ENCODE results near the gene PHACTR3. TPM values are rescaled to one million over a fixed set of nuclear protein-coding genes. Genes with fewer than 3 reads are reported as not detected.

PHACTR3 gene
- total RNA-seq, 1 experiment from 2014 or later: 30.6 TPM

DNA sequence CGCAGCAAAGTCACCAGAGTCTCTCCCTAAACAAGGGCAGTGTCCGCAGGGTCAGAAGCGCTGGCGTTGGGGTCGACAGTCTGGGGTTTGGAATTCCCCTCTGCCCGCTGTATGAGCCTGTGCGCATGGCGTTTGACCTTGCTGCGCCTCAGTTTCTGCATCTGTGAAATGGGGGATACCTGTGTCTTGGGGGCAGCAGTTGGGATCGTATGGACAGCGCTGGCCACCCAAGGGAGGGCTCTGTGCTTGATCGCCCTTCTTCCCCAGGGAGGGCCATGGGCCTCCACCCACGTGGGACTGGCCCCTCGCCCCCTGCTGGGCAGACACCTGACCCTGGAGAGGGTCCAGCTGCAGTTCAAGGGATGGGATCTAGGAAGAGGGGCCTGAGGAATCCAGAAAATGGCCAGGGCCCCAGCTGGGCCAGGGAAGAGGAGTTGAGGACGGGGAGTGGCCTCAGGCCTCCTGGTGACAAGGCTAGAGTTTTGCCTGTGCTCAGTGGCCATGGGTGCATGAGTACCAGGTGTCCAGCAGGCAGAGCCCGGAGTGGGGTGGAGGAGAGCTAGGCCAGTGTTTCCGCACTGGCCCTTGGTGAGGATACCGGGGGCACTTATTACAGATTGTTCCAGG lies 26.4 kb upstream of the PHACTR3 start:
- no peak overlapping the region for H3K9ac ChIP-seq (ENCODE audit: low read length)
- no peaks in the 10 kb centered on the region for H3K36me3 ChIP-seq (ENCODE audit: low read depth, low read length)
- POLR2A ChIA-PET (ENCODE audit: unreplicated experiment): no interaction called here
- DNase-seq (no peak), ATAC-seq (no peak)
- H3K79me2 ChIP-seq (ENCODE audit: low read length): no peaks in the 10 kb centered on the region
- CTCF ChIA-PET: no interaction called here
- H3K4me1 ChIP-seq (ENCODE audit: insufficient read depth, low read length): no peaks in the 10 kb centered on the region
- intact Hi-C loops (cut with micrococcal nuclease): no loop called here
- no TSS peak for BruUV-seq (replicated peaks)
- no peaks in the 10 kb centered on the region for H4K20me1 ChIP-seq (ENCODE audit: low read length)
- no peak overlapping the region for H3K27ac ChIP-seq (ENCODE audit: low read length)
- H2AFZ ChIP-seq (ENCODE audit: low read length): no peak overlapping the region
- H3K4me3 ChIP-seq (ENCODE audit: low read length): no peak overlapping the region
- H3F3A ChIP-seq (ENCODE audit: low read length, unreplicated experiment): no peaks in the 10 kb centered on the region
- no peak overlapping the region for H3K4me2 ChIP-seq (ENCODE audit: low read length)
- peaks cover 72% of the 10 kb centered on the region for H3K27me3 ChIP-seq (ENCODE audit: low read length)
- TF ChIP-seq, protein P1, sequence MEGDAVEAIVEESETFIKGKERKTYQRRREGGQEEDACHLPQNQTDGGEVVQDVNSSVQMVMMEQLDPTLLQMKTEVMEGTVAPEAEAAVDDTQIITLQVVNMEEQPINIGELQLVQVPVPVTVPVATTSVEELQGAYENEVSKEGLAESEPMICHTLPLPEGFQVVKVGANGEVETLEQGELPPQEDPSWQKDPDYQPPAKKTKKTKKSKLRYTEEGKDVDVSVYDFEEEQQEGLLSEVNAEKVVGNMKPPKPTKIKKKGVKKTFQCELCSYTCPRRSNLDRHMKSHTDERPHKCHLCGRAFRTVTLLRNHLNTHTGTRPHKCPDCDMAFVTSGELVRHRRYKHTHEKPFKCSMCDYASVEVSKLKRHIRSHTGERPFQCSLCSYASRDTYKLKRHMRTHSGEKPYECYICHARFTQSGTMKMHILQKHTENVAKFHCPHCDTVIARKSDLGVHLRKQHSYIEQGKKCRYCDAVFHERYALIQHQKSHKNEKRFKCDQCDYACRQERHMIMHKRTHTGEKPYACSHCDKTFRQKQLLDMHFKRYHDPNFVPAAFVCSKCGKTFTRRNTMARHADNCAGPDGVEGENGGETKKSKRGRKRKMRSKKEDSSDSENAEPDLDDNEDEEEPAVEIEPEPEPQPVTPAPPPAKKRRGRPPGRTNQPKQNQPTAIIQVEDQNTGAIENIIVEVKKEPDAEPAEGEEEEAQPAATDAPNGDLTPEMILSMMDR (conservative IDR thresholded peaks at IDR 0.05; ENCODE audit: low read depth, low read length): no peak
- TF ChIP-seq EZH2phosphoT487 (IDR thresholded peaks at IDR 0.05; ENCODE audit: borderline replicate concordance, low read length) (no peak), EZH2 (IDR thresholded peaks at IDR 0.05; ENCODE audit: low read length, unreplicated experiment) (no peak)
- no peaks in the 10 kb centered on the region for H3K9me2 ChIP-seq (replicated peaks; ENCODE audit: low read length)
- no peaks in the 10 kb centered on the region for H3K9me3 ChIP-seq (ENCODE audit: low read length)

DNA sequence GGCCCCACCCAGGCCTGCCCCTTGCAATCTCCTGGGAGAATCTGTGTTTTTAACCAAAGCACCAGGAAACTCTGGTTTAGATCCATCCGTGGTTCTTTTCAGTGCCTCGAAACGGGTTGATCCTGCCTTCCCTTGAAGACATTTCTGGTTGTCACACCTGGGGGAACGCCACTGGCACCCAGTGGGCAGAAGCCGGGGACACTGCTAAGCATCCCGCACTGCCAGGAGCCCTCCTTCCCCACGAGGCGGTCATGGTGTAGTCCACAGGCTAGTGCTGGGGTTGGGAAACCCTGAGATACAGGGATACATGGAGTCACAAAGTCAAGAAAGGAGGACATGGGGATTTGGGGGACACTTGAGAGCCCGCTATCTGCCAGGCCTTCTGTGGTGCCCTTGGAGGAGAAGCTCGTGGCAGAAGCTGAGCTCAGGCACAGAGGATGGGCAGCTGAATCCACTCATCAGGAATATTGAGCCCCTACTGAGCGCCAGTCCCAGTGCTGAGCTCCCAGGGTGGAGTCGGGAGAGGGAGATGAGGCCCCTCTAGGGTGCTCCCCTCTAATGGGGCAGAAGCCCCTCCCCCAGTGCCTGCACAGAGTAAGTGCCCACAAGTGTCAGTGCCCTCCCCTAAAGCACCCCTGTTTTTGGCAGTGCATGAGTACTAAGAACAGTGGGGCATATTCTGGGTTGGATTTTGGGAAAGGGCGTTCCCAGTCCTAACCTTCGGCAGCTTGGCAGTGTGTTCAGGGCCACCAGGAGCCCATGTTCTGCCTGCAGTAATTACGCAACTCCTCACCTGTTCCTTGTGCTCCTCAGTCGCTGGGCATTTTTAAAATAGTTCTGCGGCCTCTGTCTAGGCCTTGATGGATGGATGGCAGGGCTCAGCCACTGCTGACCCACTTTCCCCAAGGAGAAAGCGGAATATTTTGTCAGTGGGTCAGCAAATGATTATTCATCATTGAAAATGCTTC lies 25.6 kb upstream of the PHACTR3 start:
- Histone ChIP-seq H3K9ac (ENCODE audit: low read length) (no peak overlapping the region), H3K4me3 (ENCODE audit: low read length) (no peak overlapping the region), H3K36me3 (ENCODE audit: low read depth, low read length) (no peaks in the 10 kb centered on the region), H2AFZ (ENCODE audit: low read length) (no peak overlapping the region), H3K9me2 (replicated peaks; ENCODE audit: low read length) (no peaks in the 10 kb centered on the region), H3F3A (ENCODE audit: low read length, unreplicated experiment) (no peaks in the 10 kb centered on the region), H3K4me1 (ENCODE audit: insufficient read depth, low read length) (no peaks in the 10 kb centered on the region), H3K27me3 (ENCODE audit: low read length) (peaks cover 80% of the 10 kb centered on the region), H4K20me1 (ENCODE audit: low read length) (no peaks in the 10 kb centered on the region), H3K4me2 (ENCODE audit: low read length) (no peak overlapping the region), H3K27ac (ENCODE audit: low read length) (no peak overlapping the region), H3K79me2 (ENCODE audit: low read length) (no peaks in the 10 kb centered on the region), H3K9me3 (ENCODE audit: low read length) (no peaks in the 10 kb centered on the region)
- no peak for DNase-seq
- no peak for TF ChIP-seq EZH2 (IDR thresholded peaks at IDR 0.05; ENCODE audit: low read length, unreplicated experiment)
- no peak for TF ChIP-seq EZH2phosphoT487 (IDR thresholded peaks at IDR 0.05; ENCODE audit: borderline replicate concordance, low read length)
- TF ChIP-seq, protein P1 (conservative IDR thresholded peaks at IDR 0.05; ENCODE audit: low read depth, low read length): no peak
- intact Hi-C loops (cut with micrococcal nuclease): no loop called here
- CTCF ChIA-PET: no interaction called here
- ATAC-seq: no peak
- BruUV-seq (replicated peaks): no TSS peak
- POLR2A ChIA-PET (ENCODE audit: unreplicated experiment): no interaction called here
